ENCODE data around the gene QPCTL.
"Not testable (repeated sequence)": the region's sequence is repeated elsewhere in the genome, so short reads cannot be mapped to it uniquely, and the experiment has no call there.

Gene QPCTL

GRCh38 chr19:45717983-45718650 lies 25.7 kb downstream of the QPCTL start:
- no peak for DNase-seq

- not testable (repeated sequence) for DNase-seq
These were observed 27.6 kb downstream of the QPCTL start for GRCh38 chr19:45720065-45720464.

- not testable (repeated sequence) for DNase-seq
These were observed 36.2 kb downstream of the QPCTL start for GRCh38 chr19:45728683-45729082.

DNA sequence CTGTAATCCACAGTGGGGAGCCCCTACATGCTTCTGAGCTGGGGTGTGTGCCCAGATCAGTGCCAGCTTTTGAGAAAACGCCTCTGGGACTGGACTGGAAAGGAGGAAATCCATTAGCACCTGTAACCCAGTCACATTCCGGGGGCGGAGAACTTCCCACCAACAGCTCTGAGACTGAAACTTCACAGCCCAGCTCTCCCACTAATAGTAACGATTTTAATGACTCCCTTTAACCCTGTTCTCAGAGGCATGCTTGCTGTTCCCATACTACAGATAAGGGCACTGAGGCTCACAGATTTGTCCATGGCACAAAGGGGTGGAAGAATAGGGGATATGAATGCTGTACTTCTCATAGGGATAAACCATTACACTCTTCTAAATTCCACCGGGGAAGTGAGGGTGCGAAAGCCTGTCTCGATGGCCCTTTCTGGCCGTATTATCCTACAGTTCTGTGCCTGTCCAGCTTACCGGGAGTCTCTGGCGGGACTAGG lies 37.4 kb downstream of the QPCTL start:
- no peak for DNase-seq

- peak; percentile 94 for DNase-seq
These were observed 38.2 kb downstream of the QPCTL start, which contains the start of gene FBXO46 for GRCh38 chr19:45730368-45731288. Gene FBXO46 (minus strand): TSS chr19:45730896. CDS start chr19:45713495, 17,401 bp downstream.

DNA sequence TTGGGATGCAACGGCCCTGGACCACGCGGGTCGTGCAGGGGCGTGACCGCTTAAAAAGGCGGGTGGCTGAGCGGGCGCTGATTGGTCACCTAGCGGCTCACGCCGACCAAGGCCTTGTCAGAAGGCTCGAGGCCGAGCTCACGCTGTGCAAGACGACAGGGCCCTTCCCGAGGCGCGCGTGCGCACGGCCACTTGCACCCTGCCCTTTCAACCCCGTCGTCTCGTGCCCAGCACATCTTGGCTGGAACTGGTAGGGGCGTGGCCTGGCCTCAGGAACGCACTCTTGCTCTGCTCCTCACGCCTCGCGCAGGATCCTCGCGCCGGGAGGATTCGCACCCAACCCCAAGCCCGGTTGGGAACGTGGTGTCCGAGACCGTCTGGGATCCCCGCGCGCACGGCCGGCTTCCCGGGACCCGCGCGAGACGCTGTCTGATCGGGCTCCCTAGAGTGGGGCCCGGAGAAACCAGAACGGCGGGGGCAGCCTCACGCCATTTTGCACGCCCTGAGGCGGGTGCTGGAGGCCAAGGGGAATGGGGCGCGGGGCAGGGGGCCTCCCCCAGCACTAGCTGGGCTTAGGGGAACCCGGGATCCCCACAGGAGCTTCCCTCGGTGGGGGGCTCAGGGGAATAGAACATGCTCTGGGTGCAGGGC lies 40.8 kb downstream of the QPCTL start, which contains the start of gene MEIOSIN:
Gene MEIOSIN (plus strand): TSS at position 280 of the 651 bp plus-strand sequence. CDS start 1,938 bp downstream, outside the sequence.
- no peak for DNase-seq

- DNase-seq = no peak
These were observed 47.3 kb downstream of the QPCTL start for GRCh38 chr19:45739498-45740439.

- DNase-seq = no peak
These were observed 50.5 kb downstream of the QPCTL start for GRCh38 chr19:45742969-45743368.

- DNase-seq = no peak
These were observed 53.1 kb downstream of the QPCTL start for GRCh38 chr19:45745606-45746005.

GRCh38 chr19:45746866-45747265 lies 54.4 kb downstream of the QPCTL start:
- no peak for DNase-seq

- DNase-seq = no peak
These were observed 55.0 kb downstream of the QPCTL start for GRCh38 chr19:45747513-45747912.

DNA sequence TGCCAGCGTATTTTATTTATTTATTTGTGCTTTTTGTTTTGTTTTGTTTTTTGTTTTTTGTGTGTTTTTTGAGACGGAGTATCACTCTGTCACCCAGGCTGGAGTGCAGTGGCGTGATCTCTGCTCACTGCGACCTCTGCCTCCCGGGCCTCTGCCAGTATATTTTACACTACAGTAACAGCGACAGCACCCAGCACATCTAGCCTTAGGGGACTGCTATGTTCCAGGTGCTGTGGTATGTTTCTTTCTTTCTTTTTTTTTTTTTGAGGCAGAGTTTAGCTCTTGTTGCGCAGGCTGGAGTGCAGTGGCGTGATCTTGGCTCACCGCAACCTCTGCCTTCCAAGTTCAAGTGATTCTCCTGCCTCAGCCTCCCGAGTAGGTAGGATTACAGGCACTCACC lies 59.0 kb downstream of the QPCTL start:
- not testable (repeated sequence) for DNase-seq

DNA sequence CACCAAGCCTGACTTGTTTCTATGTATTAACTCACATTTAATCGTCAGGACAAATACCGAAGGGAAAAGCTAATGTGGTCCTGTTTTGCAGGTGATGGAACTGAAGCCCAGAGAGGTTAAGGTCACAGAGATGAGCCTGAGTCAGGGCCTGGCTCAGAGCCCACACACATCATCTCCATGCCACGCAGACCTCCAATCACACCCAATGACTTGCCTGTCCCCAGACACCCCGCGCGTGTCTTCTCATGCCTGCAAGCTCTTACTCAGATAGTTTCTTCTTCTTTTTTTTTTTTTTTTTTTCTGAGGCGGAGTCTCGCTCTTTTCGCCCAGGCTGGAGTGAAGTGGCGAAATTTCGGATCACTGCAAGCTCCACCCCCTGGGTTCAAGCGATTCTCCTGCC lies 60.2 kb downstream of the QPCTL start:
- DNase-seq = no peak

DNA sequence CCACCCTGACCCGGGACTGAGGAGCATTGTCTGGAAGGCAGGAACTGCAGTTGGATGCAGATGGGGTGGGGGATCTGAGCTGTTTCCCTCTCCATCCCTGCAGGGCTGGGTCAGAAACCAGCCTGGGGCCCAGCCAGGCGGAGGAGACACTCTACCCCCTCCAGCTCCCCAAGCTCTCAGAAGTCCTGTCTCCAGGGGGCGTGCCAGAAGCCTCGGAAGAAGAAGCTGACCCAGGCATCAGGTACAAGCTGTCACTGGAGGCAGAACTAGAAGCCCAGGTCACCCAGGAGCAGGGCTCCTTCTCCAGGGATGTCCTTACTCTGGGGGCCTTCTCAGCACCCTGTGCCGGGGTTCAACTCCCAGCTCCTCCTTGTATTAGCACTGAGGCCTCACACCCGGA lies 61.1 kb downstream of the QPCTL start:
- DNase-seq = no peak

All from GDM1 (cell line).